B cell (primary cell): ENCODE measurements around the gene TGFA. TPM values are rescaled to one million over a fixed set of nuclear protein-coding genes. Genes with fewer than 3 reads are reported as not detected.

ENCODE experiments used
- ATAC-seq: fragments of 200-7000 bp; cut with Tn5 transposase; one replicate; pipeline ENCODE4 v1.10.0; 2021; ENCODE audit warnings: low read depth, mild to moderate bottlenecking, moderate number of reproducible peaks, moderate library complexity
- CTCF ChIA-PET: fragments of 350-600 bp; sonication (Branson Sonifier 250); formaldehyde crosslinking; loops from one replicate; lab custom pipeline; 2021; ENCODE audit warnings: antibody characterized with exemption, inconsistent platforms; lab: Charles Lee
- POLR2A ChIA-PET: fragments of 350-600 bp; sonication (Branson Sonifier 250); formaldehyde crosslinking; loops from one replicate; lab custom pipeline; 2021; ENCODE audit warnings: antibody characterized with exemption; lab: Charles Lee
- DNase-seq: peaks from one replicate; pipeline ENCODE4 v3.0.0; 2013
- H2AFZ ChIP-seq: 2 replicates; pipeline ENCODE4 v1.6.1; 2012; ENCODE audit warnings: mild to moderate bottlenecking, low read depth, low read length; ENCODE audit not compliant: insufficient read depth, poor library complexity, severe bottlenecking
- H3K27ac ChIP-seq, 2 donors: 1 replicate in 1 of 2; 2 replicates in 1 of 2; pipeline ENCODE4 v1.5.1; 2012 to 2013; ENCODE audit warnings: low read length in 2 of 2, mild to moderate bottlenecking in 2 of 2, moderate library complexity in 1 of 2
- H3K27me3 ChIP-seq, 4 experiments: fragments of 200-600 bp in 1 of 4; sonication (generic) in 1 of 4; replicated peaks in 1 of 4; 1 replicate in 2 of 4; 2 replicates in 2 of 4; pipeline versions ENCODE4 v1.6.1 to v1.7.0; 2013 to 2016; ENCODE audit warnings: low read length in 3 of 4, mild to moderate bottlenecking in 2 of 4, mixed read lengths in 1 of 4, moderate library complexity in 1 of 4; ENCODE audit not compliant: insufficient read depth in 4 of 4, control insufficient read depth in 3 of 4; ENCODE audit errors: control extremely low read depth in 1 of 4
- H3K36me3 ChIP-seq, 2 experiments: replicated peaks in 1 of 2; 1 replicate in 1 of 2; 2 replicates in 1 of 2; pipeline versions ENCODE4 v1.6.1 to v1.7.1; 2013; ENCODE audit warnings: low read length in 1 of 2; ENCODE audit not compliant: insufficient read depth in 2 of 2, control insufficient read depth in 1 of 2; ENCODE audit errors: control extremely low read depth in 1 of 2, extremely low read depth in 1 of 2
- H3K4me1 ChIP-seq, 2 donors: fragments of 200-600 bp in 1 of 2; sonication (generic) in 1 of 2; 1 replicate in 1 of 2; 2 replicates in 1 of 2; pipeline versions ENCODE4 v1.5.1 to v1.6.1; 2013 to 2017; ENCODE audit warnings: low read length in 2 of 2; ENCODE audit not compliant: control insufficient read depth in 2 of 2, insufficient read depth in 2 of 2
- H3K4me2 ChIP-seq: replicated peaks from 2 replicates; pipeline ENCODE3; 2012; ENCODE audit warnings: mild to moderate bottlenecking, low read depth, low read length; ENCODE audit not compliant: poor library complexity, severe bottlenecking
- H3K4me3 ChIP-seq, 5 experiments: fragments of 200-600 bp in 1 of 5; sonication (generic) in 1 of 5; 1 replicate in 3 of 5; 2 replicates in 2 of 5; pipeline versions ENCODE4 v1.5.1 to v1.7.0; 2011 to 2016; ENCODE audit warnings: low read length in 4 of 5, mild to moderate bottlenecking in 4 of 5, low read depth in 2 of 5, control low read depth in 1 of 5, moderate library complexity in 1 of 5; ENCODE audit not compliant: insufficient read depth in 1 of 5; ENCODE audit errors: control extremely low read depth in 1 of 5, extremely low read depth in 1 of 5
- H3K79me2 ChIP-seq: fragments of 200-600 bp; sonication (generic); one replicate; pipeline ENCODE4 v1.6.0; 2016; ENCODE audit warnings: low read length; ENCODE audit not compliant: control insufficient read depth, insufficient read depth
- H3K9ac ChIP-seq: fragments of 200-600 bp; sonication (generic); 2 replicates; pipeline ENCODE4 v1.6.1; 2017; ENCODE audit warnings: mild to moderate bottlenecking, low read length, moderate library complexity
- H3K9me3 ChIP-seq, 3 donors: one replicate each; pipeline versions ENCODE4 v1.6.1 to v1.7.1; 2013; ENCODE audit warnings: low read length in 2 of 3; ENCODE audit not compliant: control insufficient read depth in 2 of 3, insufficient read depth in 1 of 3; ENCODE audit errors: control extremely low read depth in 1 of 3
- H4K20me1 ChIP-seq: 2 replicates; pipeline ENCODE4 v1.6.0; 2012; ENCODE audit warnings: mild to moderate bottlenecking, low read length; ENCODE audit not compliant: insufficient read depth, control insufficient read depth, poor library complexity, severe bottlenecking
- H3K27ac Mint-ChIP-seq: one replicate; pipeline ENCODE4 v1.8.0; 2021; ENCODE audit warnings: mixed read lengths
- H3K27me3 Mint-ChIP-seq: one replicate; pipeline ENCODE4 v1.8.0; 2021; ENCODE audit warnings: mixed read lengths
- H3K4me1 Mint-ChIP-seq: one replicate; pipeline ENCODE4 v1.8.0; 2021; ENCODE audit warnings: mixed read lengths
- H3K4me3 Mint-ChIP-seq: one replicate; pipeline ENCODE4 v1.8.0; 2021; ENCODE audit warnings: mixed read lengths
- H3K9me3 Mint-ChIP-seq: one replicate; pipeline ENCODE4 v1.8.0; 2022; ENCODE audit warnings: mixed read lengths; ENCODE audit not compliant: insufficient read depth
- CTCF ChIP-seq: fragments of 200-600 bp; IDR thresholded peaks from one replicate; pipeline ENCODE4 v1.8.0; 2022; ENCODE audit warnings: antibody characterized with exemption, mild to moderate bottlenecking
- EZH2 ChIP-seq: IDR thresholded peaks from 2 replicates; pipeline ENCODE4 v1.6.1; 2012; ENCODE audit warnings: borderline replicate concordance, low read depth, mild to moderate bottlenecking, moderate library complexity, low read length; ENCODE audit not compliant: insufficient read depth, poor library complexity, severe bottlenecking
- WGBS: methylation state at CpG from one replicate; pipeline ENCODE4 v1.1.5; 2013; ENCODE audit warnings: missing lambda C conversion rate; ENCODE audit not compliant: insufficient coverage; 5-methylcytosine and 5-hydroxymethylcytosine counted together
- intact Hi-C: fragments of 100-400 bp; cut with micrococcal nuclease; formaldehyde crosslinking; loops from one replicate; pipeline ENCODE4 v1.10.0; 2022
- polyA plus RNA-seq: library from polyadenylated mRNA; depleted of rRNA; stranded (reverse); fragments of >200 nt; gene quantifications from 2 replicates; pipeline ENCODE4 v1.2.3, GENCODE V29; 2012
- total RNA-seq, 2 donors: library from RNA; stranded (reverse); fragments of 120-200 nt in 1 of 2; gene quantifications; 1 replicate in 1 of 2; 2 replicates in 1 of 2; pipeline versions ENCODE4 v1.2.3 to v1.2.4, GENCODE V29; 2013 to 2022

Gene TGFA
- total and polyA plus RNA-seq, 2 donors (not counting 1 experiment from before 2014, with no cell fraction given), result 0.04 TPM; not detected in 1

DNA sequence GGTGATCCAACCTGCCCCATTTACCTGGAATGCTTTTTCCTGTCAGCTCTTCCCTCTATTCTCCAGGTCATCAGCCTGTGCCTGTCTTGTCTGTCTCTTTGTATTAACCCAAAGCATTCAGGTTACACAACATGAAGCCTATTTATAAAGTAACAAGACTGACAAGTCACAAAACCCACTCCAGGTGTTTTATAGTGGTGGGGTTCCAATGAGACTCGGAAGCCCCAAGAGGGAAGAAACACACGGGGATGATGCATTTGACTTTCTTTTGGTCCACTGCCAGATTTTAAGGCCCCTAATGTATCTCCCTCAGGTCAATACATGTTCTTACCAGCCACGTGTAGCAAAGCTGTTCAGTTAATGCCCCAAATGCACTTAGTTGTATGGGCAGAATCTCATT, 27.5 kb downstream of the TGFA start:
- CTCF ChIA-PET, result no interaction called here
- POLR2A ChIA-PET, result no interaction called here
- no peaks in the 10 kb centered on the region for H3K4me1 ChIP-seq
- Mint-ChIP-seq H3K27me3 (peaks cover 12% of the 10 kb centered on the region), H3K9me3 (no peaks in the 10 kb centered on the region), H3K27ac (no peak overlapping the region), H3K4me1 (no peaks in the 10 kb centered on the region), H3K4me3 (no peak overlapping the region)
- TF ChIP-seq EZH2 (no peak), CTCF (no peak)
- no peak overlapping the region for H3K27ac ChIP-seq
- H4K20me1 ChIP-seq, result no peaks in the 10 kb centered on the region
- no peaks in the 10 kb centered on the region for H3K27me3 ChIP-seq
- intact Hi-C loops, result no loop called here
- WGBS, result 78% methylated on average over 2 of the region's 3 CpGs
- ATAC-seq (no peak), DNase-seq (no peak)
- no peak overlapping the region for H2AFZ ChIP-seq
- H3K36me3 ChIP-seq, result no peaks in the 10 kb centered on the region
- no peaks in the 10 kb centered on the region for H3K79me2 ChIP-seq
- H3K4me3 ChIP-seq, result no peak overlapping the region
- no peak overlapping the region for H3K9ac ChIP-seq
- no peak overlapping the region for H3K4me2 ChIP-seq
- H3K9me3 ChIP-seq, result peaks cover 0 to 4% (median 0%) of the 10 kb centered on the region in 3 donors

DNA sequence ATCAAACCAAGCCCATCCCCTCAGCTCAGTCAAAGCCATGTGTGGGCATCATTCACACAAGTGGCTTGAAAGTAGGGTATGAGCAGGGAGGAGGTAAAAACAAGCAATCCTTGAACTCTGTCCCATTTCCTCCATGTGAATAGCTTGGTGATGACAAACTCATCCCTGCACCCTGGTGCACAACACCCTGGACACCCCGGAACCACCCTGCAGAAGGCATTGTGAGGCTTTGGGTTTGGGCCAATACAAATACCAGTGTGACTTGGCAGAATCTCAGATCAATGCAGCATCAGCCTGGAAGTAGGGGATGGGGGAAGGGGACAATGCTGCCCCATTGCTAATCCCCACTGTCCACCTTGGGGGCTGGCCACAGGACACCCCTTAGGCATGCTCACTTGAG, 28.6 kb downstream of the TGFA start:
- WGBS, result 100% methylated on average over 1 of the region's 1 CpG
- H3K27ac Mint-ChIP-seq, result no peak overlapping the region
- H3K4me1 Mint-ChIP-seq, result no peaks in the 10 kb centered on the region
- Histone ChIP-seq H3K27ac (no peak overlapping the region), H3K79me2 (no peaks in the 10 kb centered on the region), H3K9ac (no peak overlapping the region), H3K9me3 (no peaks in the 10 kb centered on the region), H2AFZ (no peak overlapping the region), H3K4me2 (no peak overlapping the region), H3K4me1 (no peaks in the 10 kb centered on the region), H3K36me3 (no peaks in the 10 kb centered on the region), H3K4me3 (no peak overlapping the region), H3K27me3 (no peaks in the 10 kb centered on the region), H4K20me1 (no peaks in the 10 kb centered on the region)
- intact Hi-C loops, result no loop called here
- POLR2A ChIA-PET, result no interaction called here
- DNase-seq (no peak), ATAC-seq (no peak)
- TF ChIP-seq EZH2 (no peak), CTCF (no peak)
- H3K9me3 Mint-ChIP-seq, result no peaks in the 10 kb centered on the region
- CTCF ChIA-PET, result no interaction called here
- H3K27me3 Mint-ChIP-seq, result peaks cover 12% of the 10 kb centered on the region
- no peak overlapping the region for H3K4me3 Mint-ChIP-seq
